ENCODE results near the gene HIVEP3.

DNA sequence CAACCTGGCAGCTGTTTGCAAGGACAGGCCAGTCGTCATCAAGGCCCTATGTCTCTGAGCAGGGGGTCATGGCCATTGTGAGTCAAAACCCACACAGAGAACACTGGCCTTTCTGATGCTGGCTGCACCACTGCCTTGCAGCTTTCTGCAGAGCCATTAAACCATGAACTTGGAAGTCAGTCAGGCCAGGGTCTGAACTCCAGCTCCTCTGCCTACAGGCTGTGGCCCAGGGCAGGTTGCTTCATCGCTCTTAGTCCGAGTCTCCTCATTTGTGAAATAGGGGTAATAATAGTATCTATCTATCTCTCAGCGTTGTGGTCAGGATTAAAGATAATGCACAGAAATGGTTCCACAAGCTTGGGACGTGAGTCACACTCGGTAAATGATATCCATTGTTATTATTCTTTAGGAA, 35.8 kb upstream of the HIVEP3 start:
- TF ChIP-seq, protein P1, sequence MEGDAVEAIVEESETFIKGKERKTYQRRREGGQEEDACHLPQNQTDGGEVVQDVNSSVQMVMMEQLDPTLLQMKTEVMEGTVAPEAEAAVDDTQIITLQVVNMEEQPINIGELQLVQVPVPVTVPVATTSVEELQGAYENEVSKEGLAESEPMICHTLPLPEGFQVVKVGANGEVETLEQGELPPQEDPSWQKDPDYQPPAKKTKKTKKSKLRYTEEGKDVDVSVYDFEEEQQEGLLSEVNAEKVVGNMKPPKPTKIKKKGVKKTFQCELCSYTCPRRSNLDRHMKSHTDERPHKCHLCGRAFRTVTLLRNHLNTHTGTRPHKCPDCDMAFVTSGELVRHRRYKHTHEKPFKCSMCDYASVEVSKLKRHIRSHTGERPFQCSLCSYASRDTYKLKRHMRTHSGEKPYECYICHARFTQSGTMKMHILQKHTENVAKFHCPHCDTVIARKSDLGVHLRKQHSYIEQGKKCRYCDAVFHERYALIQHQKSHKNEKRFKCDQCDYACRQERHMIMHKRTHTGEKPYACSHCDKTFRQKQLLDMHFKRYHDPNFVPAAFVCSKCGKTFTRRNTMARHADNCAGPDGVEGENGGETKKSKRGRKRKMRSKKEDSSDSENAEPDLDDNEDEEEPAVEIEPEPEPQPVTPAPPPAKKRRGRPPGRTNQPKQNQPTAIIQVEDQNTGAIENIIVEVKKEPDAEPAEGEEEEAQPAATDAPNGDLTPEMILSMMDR (IDR thresholded peaks at IDR 0.05) = no peak
- TF ChIP-seq EZH2 (IDR thresholded peaks at IDR 0.05; ENCODE audit: borderline replicate concordance, insufficient read depth, low read depth, low read length, poor library complexity, severe bottlenecking) = no peak
